ENCODE measurements around the gene BMP2K. TPM values are rescaled to one million over a fixed set of nuclear protein-coding genes. Genes with fewer than 3 reads are reported as not detected.

Gene BMP2K
- total RNA-seq, 2 experiments from 2014 or later = 4.6 to 5.6 TPM

DNA sequence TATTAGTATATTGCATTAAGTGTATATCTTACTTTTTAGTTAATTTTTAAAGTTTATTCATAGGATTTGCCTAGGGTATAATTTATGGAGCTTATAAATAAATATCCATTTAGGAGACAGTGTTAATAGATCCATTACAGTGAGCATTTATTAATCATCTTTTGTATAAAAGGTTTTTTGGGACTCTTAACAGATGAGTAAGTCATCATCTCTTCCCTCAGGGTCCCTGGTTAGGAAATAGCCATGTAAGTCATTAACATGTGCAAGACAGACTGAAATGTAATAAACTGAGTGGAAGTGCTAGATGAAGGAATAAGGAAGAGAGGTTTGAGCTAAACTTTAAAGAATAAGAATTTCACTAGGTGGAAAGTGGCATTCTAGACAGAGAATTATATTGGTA is 93.9 kb downstream of the BMP2K start:
- H3K4me3 Mint-ChIP-seq = no peak overlapping the region
- no peaks in the 10 kb centered on the region for H3K4me1 Mint-ChIP-seq (ENCODE audit: low read depth)
- no peaks in the 10 kb centered on the region for H3K4me1 ChIP-seq (ENCODE audit: insufficient read depth, low read length)
- H3K9me3 ChIP-seq (ENCODE audit: control insufficient read depth in 1 of 2, insufficient read depth in 1 of 2, low read length in 2 of 2) = no peaks in the 10 kb centered on the region
- no peaks in the 10 kb centered on the region for H3K27me3 ChIP-seq (ENCODE audit: control insufficient read depth in 1 of 2, insufficient read depth in 2 of 2, low read length in 2 of 2)
- no peak overlapping the region for H3K27ac Mint-ChIP-seq
- ChIA-PET CTCF (interaction anchor here (1.0 kb wide), 1 partner anchor 270 kb away, joined by 3 read pairs; no protein-coding TSS in a partner anchor), POLR2A (no interaction called here)
- DNase-seq (no peak), ATAC-seq (ENCODE audit: poor library complexity) (no peak)
- H3K36me3 Mint-ChIP-seq (ENCODE audit: low read depth) = peaks cover 64% of the 10 kb centered on the region
- TF ChIP-seq, protein P1, sequence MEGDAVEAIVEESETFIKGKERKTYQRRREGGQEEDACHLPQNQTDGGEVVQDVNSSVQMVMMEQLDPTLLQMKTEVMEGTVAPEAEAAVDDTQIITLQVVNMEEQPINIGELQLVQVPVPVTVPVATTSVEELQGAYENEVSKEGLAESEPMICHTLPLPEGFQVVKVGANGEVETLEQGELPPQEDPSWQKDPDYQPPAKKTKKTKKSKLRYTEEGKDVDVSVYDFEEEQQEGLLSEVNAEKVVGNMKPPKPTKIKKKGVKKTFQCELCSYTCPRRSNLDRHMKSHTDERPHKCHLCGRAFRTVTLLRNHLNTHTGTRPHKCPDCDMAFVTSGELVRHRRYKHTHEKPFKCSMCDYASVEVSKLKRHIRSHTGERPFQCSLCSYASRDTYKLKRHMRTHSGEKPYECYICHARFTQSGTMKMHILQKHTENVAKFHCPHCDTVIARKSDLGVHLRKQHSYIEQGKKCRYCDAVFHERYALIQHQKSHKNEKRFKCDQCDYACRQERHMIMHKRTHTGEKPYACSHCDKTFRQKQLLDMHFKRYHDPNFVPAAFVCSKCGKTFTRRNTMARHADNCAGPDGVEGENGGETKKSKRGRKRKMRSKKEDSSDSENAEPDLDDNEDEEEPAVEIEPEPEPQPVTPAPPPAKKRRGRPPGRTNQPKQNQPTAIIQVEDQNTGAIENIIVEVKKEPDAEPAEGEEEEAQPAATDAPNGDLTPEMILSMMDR (IDR thresholded peaks at IDR 0.05) = no peak
- H3K4me3 ChIP-seq (ENCODE audit: low read length) = no peak overlapping the region
- no peaks in the 10 kb centered on the region for H3K9me3 Mint-ChIP-seq
- peaks cover 18% of the 10 kb centered on the region for H3K36me3 ChIP-seq (ENCODE audit: insufficient read depth, low read length)
- intact Hi-C loops (cut with DNase I, micrococcal nuclease) = no loop called here
- no peaks in the 10 kb centered on the region for H3K27me3 Mint-ChIP-seq
- no peak overlapping the region for H3K27ac ChIP-seq (ENCODE audit: low read depth in 1 of 2, low read length in 2 of 2)

DNA sequence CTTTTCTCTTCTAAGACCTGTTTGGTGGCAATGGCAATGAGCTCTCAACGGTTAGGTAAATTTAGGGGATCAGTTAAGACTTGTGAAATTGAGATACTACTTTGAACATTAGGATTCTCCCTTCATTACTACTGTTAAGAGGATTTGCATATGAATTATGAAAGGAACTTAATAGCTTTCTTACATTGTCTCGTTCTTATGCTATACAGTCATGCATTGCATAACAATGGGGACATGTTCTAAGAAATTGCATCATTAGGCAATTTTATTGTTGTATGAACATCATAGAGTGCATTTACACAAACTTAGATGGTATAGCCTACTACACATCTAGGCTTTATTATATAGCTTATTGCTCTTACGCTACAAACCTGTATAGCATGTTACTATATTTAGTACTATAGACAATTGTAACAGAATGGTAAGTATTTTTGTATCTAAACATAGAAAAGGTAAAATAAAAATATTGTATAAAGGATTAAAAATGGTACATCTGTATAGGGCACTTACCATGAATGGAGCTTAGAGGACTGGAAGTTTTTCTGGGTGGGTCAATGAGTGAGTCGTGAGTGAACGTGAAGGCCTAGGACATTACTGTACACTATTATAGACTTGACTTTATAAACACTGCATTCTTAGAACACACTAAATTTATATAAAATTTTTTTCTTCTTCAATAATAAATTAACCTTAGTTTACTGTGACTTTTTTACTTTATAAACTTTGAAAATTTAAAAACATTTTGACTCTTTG is 100.6 kb downstream of the BMP2K start:
- Histone ChIP-seq H3K4me1 (ENCODE audit: insufficient read depth, low read length) (no peaks in the 10 kb centered on the region), H3K36me3 (ENCODE audit: insufficient read depth, low read length) (peaks cover 17% of the 10 kb centered on the region), H3K4me3 (ENCODE audit: low read length) (no peak overlapping the region), H3K27me3 (ENCODE audit: control insufficient read depth in 1 of 2, insufficient read depth in 2 of 2, low read length in 2 of 2) (no peaks in the 10 kb centered on the region), H3K9me3 (ENCODE audit: control insufficient read depth in 1 of 2, insufficient read depth in 1 of 2, low read length in 2 of 2) (no peaks in the 10 kb centered on the region), H3K27ac (ENCODE audit: low read depth in 1 of 2, low read length in 2 of 2) (no peak overlapping the region)
- TF ChIP-seq, protein P1 (IDR thresholded peaks at IDR 0.05) = no peak
- H3K4me3 Mint-ChIP-seq = no peak overlapping the region
- intact Hi-C loops (cut with DNase I, micrococcal nuclease) = no loop called here
- DNase-seq (no peak), ATAC-seq (ENCODE audit: poor library complexity) (no peak)
- no peaks in the 10 kb centered on the region for H3K4me1 Mint-ChIP-seq (ENCODE audit: low read depth)
- no peaks in the 10 kb centered on the region for H3K27me3 Mint-ChIP-seq
- H3K9me3 Mint-ChIP-seq = no peaks in the 10 kb centered on the region
- ChIA-PET CTCF (no interaction called here), POLR2A (no interaction called here)
- H3K27ac Mint-ChIP-seq = no peak overlapping the region
- peaks cover 54% of the 10 kb centered on the region for H3K36me3 Mint-ChIP-seq (ENCODE audit: low read depth)

DNA sequence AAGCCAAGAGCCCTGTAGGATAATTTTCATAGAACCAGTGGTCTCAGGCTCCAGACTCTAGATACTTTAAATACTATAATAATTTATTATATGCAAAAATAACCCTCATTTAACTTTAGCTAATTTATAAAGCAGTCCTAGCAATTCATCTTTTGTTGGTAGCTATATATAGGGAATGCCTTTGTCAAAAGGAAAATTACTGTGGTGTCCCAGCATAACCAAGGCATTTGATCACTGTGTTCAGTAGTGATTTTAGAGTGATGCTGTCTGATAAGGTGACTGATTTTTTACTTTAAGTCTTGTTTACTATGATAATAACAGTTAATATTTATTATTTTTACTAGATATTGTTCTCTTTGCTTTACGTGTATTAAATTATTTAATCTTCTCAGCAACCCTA is 101.9 kb downstream of the BMP2K start:
- Histone ChIP-seq H3K36me3 (ENCODE audit: insufficient read depth, low read length) (peaks cover 9% of the 10 kb centered on the region), H3K27ac (ENCODE audit: low read depth in 1 of 2, low read length in 2 of 2) (no peak overlapping the region), H3K27me3 (ENCODE audit: control insufficient read depth in 1 of 2, insufficient read depth in 2 of 2, low read length in 2 of 2) (no peaks in the 10 kb centered on the region), H3K9me3 (ENCODE audit: control insufficient read depth in 1 of 2, insufficient read depth in 1 of 2, low read length in 2 of 2) (no peaks in the 10 kb centered on the region), H3K4me3 (ENCODE audit: low read length) (no peak overlapping the region), H3K4me1 (ENCODE audit: insufficient read depth, low read length) (no peaks in the 10 kb centered on the region)
- H3K9me3 Mint-ChIP-seq = no peaks in the 10 kb centered on the region
- peaks cover 42% of the 10 kb centered on the region for H3K36me3 Mint-ChIP-seq (ENCODE audit: low read depth)
- no peaks in the 10 kb centered on the region for H3K4me1 Mint-ChIP-seq (ENCODE audit: low read depth)
- H3K27me3 Mint-ChIP-seq = no peaks in the 10 kb centered on the region
- DNase-seq (no peak), ATAC-seq (ENCODE audit: poor library complexity) (no peak)
- TF ChIP-seq, protein P1 (IDR thresholded peaks at IDR 0.05) = no peak
- POLR2A ChIA-PET = no interaction called here
- intact Hi-C loops (cut with DNase I, micrococcal nuclease) = no loop called here
- H3K4me3 Mint-ChIP-seq = no peak overlapping the region
- CTCF ChIA-PET = no interaction called here
- no peak overlapping the region for H3K27ac Mint-ChIP-seq
